ENCODE data around the gene FALEC.

FALEC gene

DNA sequence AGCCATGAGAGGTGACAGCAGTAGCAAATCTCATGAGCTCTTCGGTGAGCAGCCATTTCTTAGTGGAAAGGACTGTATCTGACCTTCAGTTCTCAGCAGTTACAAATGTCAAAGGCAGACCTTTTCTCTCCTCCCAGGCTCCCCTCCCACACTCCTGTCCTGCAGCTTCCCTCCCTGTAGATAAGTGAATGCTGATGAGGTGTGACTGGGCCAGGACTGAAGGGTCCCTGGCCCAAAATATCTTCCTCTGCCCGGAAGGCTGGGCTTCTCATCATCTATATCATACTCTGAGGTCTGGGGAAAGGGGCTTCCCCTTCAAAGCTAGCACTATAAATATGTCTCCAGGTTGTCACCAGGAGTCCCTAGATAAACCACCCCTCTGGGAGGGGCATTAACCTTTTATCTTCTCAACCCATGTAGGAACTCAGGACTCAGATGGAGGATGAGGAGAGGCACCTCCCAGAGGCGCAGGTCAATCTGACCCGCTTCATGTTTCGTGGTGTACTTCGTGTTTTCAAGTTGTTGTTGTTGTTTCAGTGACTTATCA lies 30.0 kb downstream of the FALEC start:
- no peak for DNase-seq (ENCODE audit: low spot score)

DNA sequence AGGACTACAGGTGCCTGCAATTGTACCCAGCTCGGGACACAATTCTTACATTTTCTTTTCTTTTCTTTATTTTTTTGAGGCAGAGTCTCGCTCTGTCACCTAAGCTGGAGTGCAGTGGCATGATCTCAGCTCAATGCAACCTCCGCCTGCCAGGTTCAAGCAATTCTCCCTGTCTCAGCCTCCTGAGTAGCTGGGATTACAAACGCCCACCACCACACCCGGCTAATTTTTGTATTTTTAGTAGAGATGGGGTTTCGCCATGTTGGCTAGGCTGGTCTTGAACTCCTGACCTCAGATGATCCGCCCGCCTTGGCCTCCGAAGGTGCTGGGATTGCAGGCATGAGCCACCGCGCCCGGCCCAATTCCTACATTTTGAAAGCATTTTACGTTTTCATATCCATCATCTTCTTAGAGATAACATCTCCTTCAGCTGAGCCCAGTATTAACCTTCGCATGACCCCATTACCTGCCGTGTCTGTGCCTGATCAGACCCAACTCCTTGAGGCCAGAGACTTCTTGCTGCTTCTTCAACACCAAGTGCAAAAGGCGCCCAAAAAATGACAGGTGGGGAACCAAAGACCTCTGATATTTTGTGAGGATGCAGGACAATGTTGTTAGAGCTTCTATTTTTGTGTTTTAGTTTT lies 30.9 kb downstream of the FALEC start:
- DNase-seq (ENCODE audit: low spot score): no peak

GRCh38 chr1:150548324-150548631 lies 32.7 kb downstream of the FALEC start:
- DNase-seq (ENCODE audit: low spot score): no peak

DNA sequence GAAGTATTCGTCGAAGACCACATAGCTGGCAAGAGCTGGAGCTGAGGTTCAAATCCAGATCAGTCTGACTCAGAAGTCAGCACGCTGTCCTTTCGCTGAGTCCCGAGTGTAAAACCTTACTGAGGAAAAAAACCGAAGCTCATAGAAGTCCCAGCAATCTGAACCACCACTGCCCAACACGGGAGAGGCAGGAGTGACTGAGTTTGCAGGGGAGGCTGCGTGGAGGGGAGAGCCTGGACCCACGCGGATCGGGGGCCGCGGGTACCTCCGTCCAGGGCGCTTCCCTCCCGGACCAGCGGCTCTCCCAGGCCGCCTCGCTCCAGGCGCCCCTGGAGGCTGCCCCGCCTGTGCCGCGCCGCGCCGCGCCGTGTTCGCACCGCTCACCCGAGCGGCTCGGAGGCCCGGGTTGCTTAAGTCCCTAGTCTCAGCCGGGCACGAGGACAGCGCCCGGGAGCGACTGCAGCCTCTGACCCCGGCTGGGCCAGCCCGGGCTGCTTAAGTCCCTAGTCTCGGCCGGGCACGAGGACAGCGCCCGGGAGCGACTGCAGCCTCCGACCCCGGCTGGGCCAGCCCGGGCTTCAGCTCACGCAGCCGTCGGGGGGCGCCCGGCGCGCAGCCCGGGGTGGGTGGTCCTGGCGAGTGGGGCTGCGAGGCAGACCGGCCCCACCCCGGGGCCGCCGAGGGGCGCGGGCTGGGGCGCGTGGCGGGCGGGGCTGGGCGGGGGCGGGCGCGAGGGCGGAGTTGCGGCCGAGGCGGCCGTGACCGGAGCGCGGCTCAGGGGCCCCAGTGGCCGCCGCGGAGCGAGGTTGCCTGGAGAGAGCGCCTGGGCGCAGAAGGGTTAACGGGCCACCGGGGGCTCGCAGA lies 33.3 kb downstream of the FALEC start, which contains the start of gene ADAMTSL4:
Gene ADAMTSL4, plus strand, starts transcription at position 777 of the 864 bp plus-strand sequence. CDS start 2,881 bp downstream, outside the sequence.
- DNase-seq (ENCODE audit: low spot score): no peak

- no peak for DNase-seq (ENCODE audit: low spot score)
These were observed 34.1 kb downstream of the FALEC start for GRCh38 chr1:150549496-150550221.

DNA sequence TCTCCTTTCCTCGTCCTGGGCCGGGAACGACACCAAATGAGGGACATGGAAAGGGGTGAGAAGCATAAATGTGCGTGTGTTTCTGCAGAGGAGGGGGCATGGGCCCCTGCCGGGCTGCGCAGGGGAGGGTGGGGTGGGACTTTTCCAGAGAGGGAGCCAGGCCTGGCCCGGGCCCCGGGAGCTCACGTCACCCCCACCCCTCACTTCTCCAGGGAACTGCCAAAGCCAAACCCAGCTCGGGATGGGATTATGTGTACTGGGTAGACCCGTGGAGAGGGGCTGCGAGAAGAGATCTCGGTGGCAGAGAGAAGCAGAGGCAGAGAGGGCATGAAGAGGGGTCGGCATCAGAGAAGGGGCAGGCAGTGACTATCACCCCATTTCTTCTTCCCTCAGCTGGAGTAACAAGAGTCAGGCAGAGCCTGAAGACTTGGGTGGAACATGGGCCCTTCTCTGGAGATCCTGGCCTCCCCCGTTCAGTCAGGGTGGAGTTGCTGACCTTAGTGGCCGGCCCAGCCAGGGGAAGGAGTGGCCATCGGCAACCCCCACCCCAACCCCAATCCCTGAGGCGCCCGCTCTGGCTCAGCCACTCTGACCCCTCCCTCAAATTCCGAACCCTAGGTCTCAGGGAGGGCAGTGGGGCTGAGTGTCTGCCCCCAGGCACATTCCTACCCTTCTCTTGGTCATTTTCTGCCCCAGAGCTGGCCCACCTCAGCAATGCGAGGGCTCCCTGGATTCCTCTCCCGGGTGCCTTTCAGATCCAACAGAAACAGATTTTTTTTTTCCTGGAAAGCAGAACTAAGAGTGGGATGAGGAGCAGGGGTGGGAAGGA lies 34.9 kb downstream of the FALEC start:
- no peak for DNase-seq (ENCODE audit: low spot score)

- DNase-seq (ENCODE audit: low spot score): no peak
These were observed 35.7 kb downstream of the FALEC start for GRCh38 chr1:150551051-150551783.

DNA sequence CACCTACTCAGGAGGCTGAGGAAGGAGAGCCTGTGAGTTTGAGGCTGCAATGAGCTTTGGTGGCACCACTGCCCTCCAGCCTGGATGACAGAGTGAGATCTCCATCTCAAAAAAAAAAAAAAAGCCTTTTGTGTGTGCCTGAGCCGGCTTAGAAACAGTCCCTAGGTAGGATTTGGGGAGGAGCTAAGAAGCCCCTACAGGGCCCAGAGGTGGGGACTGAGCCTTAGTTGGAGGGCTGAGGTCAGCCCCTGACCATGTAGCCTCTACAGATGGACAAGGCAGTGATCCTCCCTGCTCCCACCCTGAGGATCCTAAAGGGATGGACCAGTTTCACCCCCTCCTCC lies 36.2 kb downstream of the FALEC start:
- no peak for DNase-seq (ENCODE audit: low spot score)

DNA sequence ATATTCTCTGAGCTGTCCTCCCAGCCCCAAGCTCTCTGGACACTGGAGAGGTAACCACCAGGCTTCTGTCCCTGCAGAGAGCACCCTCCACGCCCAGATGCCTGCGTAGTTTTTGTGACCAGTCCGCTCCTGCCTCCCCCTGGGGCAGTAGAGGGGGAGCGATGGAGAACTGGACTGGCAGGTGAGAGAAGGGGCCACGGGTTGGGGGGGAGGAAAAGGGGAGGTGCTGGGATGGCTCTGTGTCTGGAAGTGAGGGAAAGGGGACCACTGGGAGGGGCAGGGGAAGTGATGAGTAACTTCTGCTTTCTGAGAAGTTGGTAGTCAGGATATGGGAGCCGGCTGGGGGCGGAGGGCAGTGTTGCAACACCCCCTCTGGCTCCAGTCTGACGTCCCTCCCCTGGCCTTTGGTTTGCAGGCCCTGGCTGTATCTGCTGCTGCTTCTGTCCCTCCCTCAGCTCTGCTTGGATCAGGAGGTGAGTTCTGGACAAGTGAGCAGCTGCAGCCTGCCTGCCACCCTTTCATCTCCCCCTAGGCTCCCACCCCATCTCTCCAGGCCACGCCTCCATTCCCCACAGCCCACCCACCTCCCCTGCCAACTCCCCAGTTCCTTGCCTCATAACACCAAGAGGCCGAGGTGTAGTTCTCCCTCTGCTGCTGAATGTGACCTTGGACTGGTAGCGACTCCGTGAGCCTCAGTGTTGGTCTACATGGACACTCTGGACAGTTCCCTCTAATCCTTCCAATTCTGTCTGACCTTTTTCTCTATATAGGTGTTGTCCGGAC lies 36.8 kb downstream of the FALEC start:
- DNase-seq (ENCODE audit: low spot score): no peak

DNA sequence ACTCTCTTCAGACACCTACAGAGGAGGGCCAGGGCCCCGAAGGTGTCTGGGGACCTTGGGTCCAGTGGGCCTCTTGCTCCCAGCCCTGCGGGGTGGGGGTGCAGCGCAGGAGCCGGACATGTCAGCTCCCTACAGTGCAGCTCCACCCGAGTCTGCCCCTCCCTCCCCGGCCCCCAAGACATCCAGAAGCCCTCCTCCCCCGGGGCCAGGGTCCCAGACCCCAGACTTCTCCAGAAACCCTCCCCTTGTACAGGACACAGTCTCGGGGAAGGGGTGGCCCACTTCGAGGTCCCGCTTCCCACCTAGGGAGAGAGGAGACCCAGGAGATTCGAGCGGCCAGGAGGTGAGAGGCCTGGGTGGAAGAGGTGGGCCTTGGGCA lies 37.3 kb downstream of the FALEC start:
- no peak for DNase-seq (ENCODE audit: low spot score)

DNA sequence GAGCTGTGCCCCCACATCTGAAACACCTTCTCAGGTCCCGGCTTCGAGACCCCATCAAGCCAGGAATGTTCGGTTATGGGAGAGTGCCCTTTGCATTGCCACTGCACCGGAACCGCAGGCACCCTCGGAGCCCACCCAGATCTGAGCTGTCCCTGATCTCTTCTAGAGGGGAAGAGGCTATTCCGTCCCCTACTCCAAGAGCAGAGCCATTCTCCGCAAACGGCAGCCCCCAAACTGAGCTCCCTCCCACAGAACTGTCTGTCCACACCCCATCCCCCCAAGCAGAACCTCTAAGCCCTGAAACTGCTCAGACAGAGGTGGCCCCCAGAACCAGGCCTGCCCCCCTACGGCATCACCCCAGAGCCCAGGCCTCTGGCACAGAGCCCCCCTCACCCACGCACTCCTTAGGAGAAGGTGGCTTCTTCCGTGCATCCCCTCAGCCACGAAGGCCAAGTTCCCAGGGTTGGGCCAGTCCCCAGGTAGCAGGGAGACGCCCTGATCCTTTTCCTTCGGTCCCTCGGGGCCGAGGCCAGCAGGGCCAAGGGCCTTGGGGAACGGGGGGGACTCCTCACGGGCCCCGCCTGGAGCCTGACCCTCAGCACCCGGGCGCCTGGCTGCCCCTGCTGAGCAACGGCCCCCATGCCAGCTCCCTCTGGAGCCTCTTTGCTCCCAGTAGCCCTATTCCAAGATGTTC lies 38.0 kb downstream of the FALEC start:
- no peak for DNase-seq (ENCODE audit: low spot score)

DNA sequence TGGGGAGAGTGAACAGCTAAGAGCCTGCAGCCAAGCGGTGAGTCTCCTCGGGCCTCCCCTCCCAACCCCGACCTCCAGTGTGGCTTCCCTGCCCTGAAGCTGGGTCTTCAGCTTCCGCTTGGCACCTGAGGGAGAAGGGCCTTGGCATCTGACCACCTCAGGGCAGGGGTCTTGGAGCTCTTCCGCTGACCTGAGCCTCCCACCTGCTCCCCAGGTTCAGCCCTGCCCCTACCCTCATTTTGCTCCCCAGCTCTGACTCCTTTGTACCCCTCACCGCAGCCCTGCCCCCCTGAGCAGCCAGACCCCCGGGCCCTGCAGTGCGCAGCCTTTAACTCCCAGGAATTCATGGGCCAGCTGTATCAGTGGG lies 38.5 kb downstream of the FALEC start:
- no peak for DNase-seq (ENCODE audit: low spot score)

DNA sequence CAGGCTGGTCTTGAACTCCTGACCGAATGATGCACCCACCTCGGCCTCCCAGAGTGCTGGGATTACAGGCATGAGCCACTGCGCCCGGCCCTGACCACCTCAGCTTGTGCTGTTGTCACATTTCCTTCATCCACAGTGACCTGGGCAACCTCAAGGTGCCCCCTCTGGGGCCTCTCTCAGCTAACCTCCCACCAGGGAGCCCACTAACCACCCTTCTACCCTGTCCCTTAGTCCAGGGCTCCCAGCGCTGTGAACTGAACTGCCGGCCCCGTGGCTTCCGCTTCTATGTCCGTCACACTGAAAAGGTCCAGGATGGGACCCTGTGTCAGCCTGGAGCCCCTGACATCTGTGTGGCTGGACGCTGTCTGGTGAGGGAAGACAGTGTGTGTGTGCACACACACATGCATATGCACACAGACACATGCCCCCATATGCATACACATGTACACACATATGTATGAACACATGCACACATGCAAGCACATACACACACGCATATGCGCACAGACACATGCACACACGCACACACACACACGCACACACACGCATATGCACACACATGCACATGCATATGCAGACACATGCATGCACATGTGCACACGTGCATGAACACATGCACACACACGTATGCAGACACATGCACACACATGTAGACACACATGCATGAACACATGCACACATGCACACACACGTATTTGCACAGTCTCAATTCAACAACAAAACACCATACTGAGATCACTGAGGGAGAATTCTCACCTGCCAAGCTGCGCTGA lies 39.8 kb downstream of the FALEC start:
- DNase-seq (ENCODE audit: low spot score): no peak

GRCh38 chr1:150555971-150556865 lies 40.7 kb downstream of the FALEC start:
- no peak for DNase-seq (ENCODE audit: low spot score)

GRCh38 chr1:150557065-150557600 lies 41.6 kb downstream of the FALEC start:
- no peak for DNase-seq (ENCODE audit: low spot score)

GRCh38 chr1:150557813-150558212 lies 42.3 kb downstream of the FALEC start:
- no peak for DNase-seq (ENCODE audit: low spot score)

DNA sequence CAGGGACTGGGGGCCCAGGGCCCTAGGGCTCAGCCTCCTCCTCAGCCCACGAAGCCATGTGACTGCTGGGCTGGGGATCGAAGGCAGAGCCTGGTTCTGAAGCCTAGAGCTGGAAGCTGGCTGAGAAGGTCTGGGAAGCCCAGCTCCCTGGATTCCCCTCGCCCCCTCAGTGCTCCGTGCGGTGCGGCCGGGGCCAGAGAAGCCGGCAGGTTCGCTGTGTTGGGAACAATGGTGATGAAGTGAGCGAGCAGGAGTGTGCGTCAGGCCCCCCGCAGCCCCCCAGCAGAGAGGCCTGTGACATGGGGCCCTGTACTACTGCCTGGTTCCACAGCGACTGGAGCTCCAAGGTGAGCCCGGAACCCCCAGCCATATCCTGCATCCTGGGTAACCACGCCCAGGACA lies 42.8 kb downstream of the FALEC start:
- DNase-seq (ENCODE audit: low spot score): no peak
